Neural cell (in vitro differentiated cells): Measurements from ENCODE around the gene ZDHHC9. TPM values are rescaled to one million over a fixed set of nuclear protein-coding genes. Genes with fewer than 3 reads are reported as not detected.

ENCODE experiments used
- H2AFZ ChIP-seq: fragments of 200-600, 300-800 bp; sonication (generic), shearing (Covaris generic); 2 replicates; pipeline ENCODE4 v1.6.0; 2014; ENCODE audit warnings: low read depth, mild to moderate bottlenecking, antibody characterized with exemption, low read length, moderate library complexity
- H3F3A ChIP-seq: fragments of 200-600 bp; shearing (Covaris generic); 2 replicates; pipeline ENCODE4 v1.6.1; 2016; ENCODE audit warnings: mild to moderate bottlenecking, moderate library complexity, mixed read lengths, antibody characterized with exemption, low read length; ENCODE audit not compliant: insufficient read depth, poor library complexity, severe bottlenecking
- H3K27ac ChIP-seq: fragments of 200-600, 300-800 bp; sonication (generic), shearing (Covaris generic); 2 replicates; pipeline ENCODE4 v1.5.1; 2014; ENCODE audit warnings: mild to moderate bottlenecking, low read length, moderate library complexity
- H3K27me3 ChIP-seq: fragments of 300-800, 200-600 bp; sonication (generic), shearing (Covaris generic); 2 replicates; pipeline ENCODE4 v1.6.0; 2014; ENCODE audit warnings: mild to moderate bottlenecking, low read depth, low read length, moderate library complexity; ENCODE audit not compliant: insufficient read depth
- H3K36me3 ChIP-seq: fragments of 300-800, 200-600 bp; sonication (generic), shearing (Covaris generic); 2 replicates; pipeline ENCODE4 v1.5.1; 2014; ENCODE audit warnings: mild to moderate bottlenecking, antibody characterized with exemption, low read length, moderate library complexity; ENCODE audit not compliant: insufficient read depth
- H3K4me2 ChIP-seq: fragments of 300-800, 200-600 bp; sonication (generic), shearing (Covaris generic); 2 replicates; pipeline ENCODE4 v1.6.0; 2014; ENCODE audit warnings: mild to moderate bottlenecking, low read length
- H3K4me3 ChIP-seq: fragments of 300-800, 200-600 bp; sonication (generic), shearing (Covaris generic); 2 replicates; pipeline ENCODE4 v1.5.1; 2014; ENCODE audit warnings: mild to moderate bottlenecking, low read length, moderate library complexity
- H3K79me2 ChIP-seq: fragments of 200-600 bp; shearing (Covaris generic); replicated peaks from 2 replicates; pipeline ENCODE4 v1.6.0; 2014; ENCODE audit warnings: mild to moderate bottlenecking, low read length, moderate library complexity; ENCODE audit not compliant: insufficient read depth
- H3K9ac ChIP-seq: fragments of 300-800, 200-600 bp; sonication (generic), shearing (Covaris generic); 2 replicates; pipeline ENCODE4 v1.6.1; 2016; ENCODE audit warnings: mild to moderate bottlenecking, low read length, mixed read lengths
- H3K9me2 ChIP-seq: fragments of 200-600 bp; shearing (Covaris generic); 2 replicates; pipeline ENCODE4 v1.6.1; 2016; ENCODE audit warnings: mild to moderate bottlenecking, low read length, mixed read lengths; ENCODE audit not compliant: insufficient read depth
- H3K9me3 ChIP-seq: fragments of 200-600, 300-800 bp; sonication (generic), shearing (Covaris generic); 2 replicates; pipeline ENCODE4 v1.6.1; 2016; ENCODE audit warnings: mild to moderate bottlenecking, mixed run types, low read length, moderate library complexity, mixed read lengths
- H4K20me1 ChIP-seq: fragments of 200-600 bp; shearing (Covaris generic); 2 replicates; pipeline ENCODE4 v1.6.1; 2016; ENCODE audit warnings: mild to moderate bottlenecking, mixed run types; ENCODE audit not compliant: insufficient read depth
- EP300 ChIP-seq: fragments of 450-650 bp; conservative IDR thresholded peaks from 2 replicates; pipeline ENCODE4 v1.6.1; 2014; ENCODE audit warnings: antibody characterized with exemption, mild to moderate bottlenecking, moderate library complexity; ENCODE audit not compliant: poor library complexity, severe bottlenecking
- EZH2 ChIP-seq: fragments of 200-600, 300-800 bp; shearing (Covaris generic), sonication (generic); IDR thresholded peaks from 2 replicates; pipeline ENCODE4 v1.6.1; 2014; ENCODE audit warnings: antibody characterized with exemption, low read length, borderline replicate concordance, mild to moderate bottlenecking; ENCODE audit not compliant: insufficient read depth, poor library complexity, severe bottlenecking
- MXI1 ChIP-seq: fragments of 450-650 bp; conservative IDR thresholded peaks from 2 replicates; pipeline ENCODE4 v1.6.1; 2014; ENCODE audit warnings: antibody characterized with exemption, mild to moderate bottlenecking; ENCODE audit not compliant: poor library complexity, severe bottlenecking
- POLR2AphosphoS5 ChIP-seq: IDR thresholded peaks from 2 replicates; pipeline ENCODE4 v1.6.1; 2012
- RAD21 ChIP-seq: fragments of 450-650 bp; conservative IDR thresholded peaks from 2 replicates; pipeline ENCODE4 v1.6.1; 2014; ENCODE audit warnings: antibody characterized with exemption, mild to moderate bottlenecking, moderate library complexity
- SMC3 ChIP-seq: fragments of 450-650 bp; conservative IDR thresholded peaks from 2 replicates; pipeline ENCODE4 v1.6.1; 2014; ENCODE audit warnings: antibody characterized with exemption, mild to moderate bottlenecking, moderate library complexity; ENCODE audit not compliant: poor library complexity
- TAF1 ChIP-seq: IDR thresholded peaks from 2 replicates; pipeline ENCODE4 v1.6.1; 2012; ENCODE audit warnings: low read depth
- polyA plus RNA-seq: library from polyadenylated mRNA; depleted of rRNA; stranded (reverse); fragments of >200 nt; gene quantifications from 2 replicates; pipeline ENCODE4 v1.2.3, GENCODE V29; 2014
- TF ChIP-seq, protein P1 (sequence below): IDR thresholded peaks from 2 replicates; pipeline ENCODE4 v1.6.1; 2012; ENCODE audit warnings: borderline replicate concordance
- TF ChIP-seq, protein P2 (sequence below): fragments of 450-650 bp; IDR thresholded peaks from 2 replicates; pipeline ENCODE4 v1.5.1; 2014; ENCODE audit warnings: antibody characterized with exemption, mild to moderate bottlenecking, moderate library complexity; ENCODE audit not compliant: poor library complexity, severe bottlenecking

ZDHHC9 gene
- polyA plus RNA-seq, 1 donor from 2014 or later, result 24.9 TPM

DNA sequence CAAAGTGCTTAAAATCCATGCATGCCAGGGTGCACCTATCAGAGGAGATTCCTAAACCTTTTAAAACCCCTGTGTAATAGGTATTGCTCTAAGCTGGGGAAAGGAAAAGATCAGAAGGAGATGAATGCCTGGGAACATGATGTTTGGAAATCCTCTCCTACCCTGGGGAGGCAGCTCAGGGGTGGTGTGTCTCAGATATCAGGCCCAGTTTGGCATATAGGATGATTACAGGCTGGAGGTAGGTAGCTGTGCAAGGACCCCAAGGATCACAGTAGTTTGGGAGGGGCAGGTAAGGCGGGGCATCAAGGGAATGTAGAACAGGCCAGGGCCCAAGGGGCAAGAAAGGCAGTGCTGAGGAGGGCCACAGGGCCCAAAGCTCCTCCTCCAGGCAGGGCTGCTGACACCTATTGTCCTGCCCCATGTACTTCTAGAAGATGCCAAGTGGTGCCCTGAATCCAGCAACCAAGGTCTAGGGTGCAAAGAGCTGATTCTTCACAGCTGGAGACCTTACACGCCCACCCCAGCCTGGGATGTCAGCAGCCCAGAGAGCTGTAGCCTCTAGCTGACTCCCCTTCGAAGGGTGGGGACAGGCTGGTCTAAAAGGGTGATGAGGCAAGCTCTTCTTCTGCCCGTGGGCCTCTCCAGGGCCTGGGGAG lies 46.3 kb downstream of the ZDHHC9 start:
- TF ChIP-seq TAF1 (no peak), POLR2AphosphoS5 (no peak), RAD21 (no peak), MXI1 (no peak), SMC3 (no peak)
- TF ChIP-seq, protein P1, sequence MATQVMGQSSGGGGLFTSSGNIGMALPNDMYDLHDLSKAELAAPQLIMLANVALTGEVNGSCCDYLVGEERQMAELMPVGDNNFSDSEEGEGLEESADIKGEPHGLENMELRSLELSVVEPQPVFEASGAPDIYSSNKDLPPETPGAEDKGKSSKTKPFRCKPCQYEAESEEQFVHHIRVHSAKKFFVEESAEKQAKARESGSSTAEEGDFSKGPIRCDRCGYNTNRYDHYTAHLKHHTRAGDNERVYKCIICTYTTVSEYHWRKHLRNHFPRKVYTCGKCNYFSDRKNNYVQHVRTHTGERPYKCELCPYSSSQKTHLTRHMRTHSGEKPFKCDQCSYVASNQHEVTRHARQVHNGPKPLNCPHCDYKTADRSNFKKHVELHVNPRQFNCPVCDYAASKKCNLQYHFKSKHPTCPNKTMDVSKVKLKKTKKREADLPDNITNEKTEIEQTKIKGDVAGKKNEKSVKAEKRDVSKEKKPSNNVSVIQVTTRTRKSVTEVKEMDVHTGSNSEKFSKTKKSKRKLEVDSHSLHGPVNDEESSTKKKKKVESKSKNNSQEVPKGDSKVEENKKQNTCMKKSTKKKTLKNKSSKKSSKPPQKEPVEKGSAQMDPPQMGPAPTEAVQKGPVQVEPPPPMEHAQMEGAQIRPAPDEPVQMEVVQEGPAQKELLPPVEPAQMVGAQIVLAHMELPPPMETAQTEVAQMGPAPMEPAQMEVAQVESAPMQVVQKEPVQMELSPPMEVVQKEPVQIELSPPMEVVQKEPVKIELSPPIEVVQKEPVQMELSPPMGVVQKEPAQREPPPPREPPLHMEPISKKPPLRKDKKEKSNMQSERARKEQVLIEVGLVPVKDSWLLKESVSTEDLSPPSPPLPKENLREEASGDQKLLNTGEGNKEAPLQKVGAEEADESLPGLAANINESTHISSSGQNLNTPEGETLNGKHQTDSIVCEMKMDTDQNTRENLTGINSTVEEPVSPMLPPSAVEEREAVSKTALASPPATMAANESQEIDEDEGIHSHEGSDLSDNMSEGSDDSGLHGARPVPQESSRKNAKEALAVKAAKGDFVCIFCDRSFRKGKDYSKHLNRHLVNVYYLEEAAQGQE, result no peak
- TF ChIP-seq, protein P2, sequence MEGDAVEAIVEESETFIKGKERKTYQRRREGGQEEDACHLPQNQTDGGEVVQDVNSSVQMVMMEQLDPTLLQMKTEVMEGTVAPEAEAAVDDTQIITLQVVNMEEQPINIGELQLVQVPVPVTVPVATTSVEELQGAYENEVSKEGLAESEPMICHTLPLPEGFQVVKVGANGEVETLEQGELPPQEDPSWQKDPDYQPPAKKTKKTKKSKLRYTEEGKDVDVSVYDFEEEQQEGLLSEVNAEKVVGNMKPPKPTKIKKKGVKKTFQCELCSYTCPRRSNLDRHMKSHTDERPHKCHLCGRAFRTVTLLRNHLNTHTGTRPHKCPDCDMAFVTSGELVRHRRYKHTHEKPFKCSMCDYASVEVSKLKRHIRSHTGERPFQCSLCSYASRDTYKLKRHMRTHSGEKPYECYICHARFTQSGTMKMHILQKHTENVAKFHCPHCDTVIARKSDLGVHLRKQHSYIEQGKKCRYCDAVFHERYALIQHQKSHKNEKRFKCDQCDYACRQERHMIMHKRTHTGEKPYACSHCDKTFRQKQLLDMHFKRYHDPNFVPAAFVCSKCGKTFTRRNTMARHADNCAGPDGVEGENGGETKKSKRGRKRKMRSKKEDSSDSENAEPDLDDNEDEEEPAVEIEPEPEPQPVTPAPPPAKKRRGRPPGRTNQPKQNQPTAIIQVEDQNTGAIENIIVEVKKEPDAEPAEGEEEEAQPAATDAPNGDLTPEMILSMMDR, result no peak
- no peak overlapping the region for H3K27ac ChIP-seq
- no peaks in the 10 kb centered on the region for H3K9me3 ChIP-seq
- no peak overlapping the region for H3K4me2 ChIP-seq
- H3K27me3 ChIP-seq, result no peaks in the 10 kb centered on the region
- no peaks in the 10 kb centered on the region for H3K9me2 ChIP-seq
- H3K79me2 ChIP-seq, result no peaks in the 10 kb centered on the region
- no peak overlapping the region for H3K9ac ChIP-seq
- H3K36me3 ChIP-seq, result no peaks in the 10 kb centered on the region
- H2AFZ ChIP-seq, result no peak overlapping the region
- no peak overlapping the region for H3K4me3 ChIP-seq
- no peaks in the 10 kb centered on the region for H4K20me1 ChIP-seq
- H3F3A ChIP-seq, result no peaks in the 10 kb centered on the region

DNA sequence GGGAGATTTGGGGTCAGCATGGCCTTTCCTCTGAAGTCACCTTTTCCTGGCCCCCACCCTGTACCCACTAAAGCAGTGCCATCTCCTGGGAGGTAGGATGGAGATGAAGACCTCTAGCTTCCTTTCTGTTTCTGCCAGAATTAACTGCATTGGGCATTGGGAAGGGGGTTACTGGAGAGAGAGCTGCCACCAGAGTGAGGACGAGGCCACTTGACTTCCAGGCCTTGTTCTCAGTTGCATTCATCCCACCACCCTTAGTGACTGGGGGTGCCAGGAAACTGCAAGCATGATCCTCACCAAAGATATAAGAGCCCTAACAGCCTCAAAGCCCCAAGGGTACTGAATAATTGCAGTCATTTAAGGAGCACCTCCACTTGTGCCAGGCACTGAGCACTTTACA lies 48.1 kb downstream of the ZDHHC9 start:
- Histone ChIP-seq H3K9me2 (no peaks in the 10 kb centered on the region), H3K4me3 (no peak overlapping the region), H3K4me2 (no peak overlapping the region), H3K9me3 (no peaks in the 10 kb centered on the region), H3K27ac (no peak overlapping the region), H4K20me1 (no peaks in the 10 kb centered on the region), H3K79me2 (no peaks in the 10 kb centered on the region), H2AFZ (no peak overlapping the region), H3F3A (no peaks in the 10 kb centered on the region), H3K9ac (no peak overlapping the region), H3K36me3 (no peaks in the 10 kb centered on the region), H3K27me3 (no peaks in the 10 kb centered on the region)
- TF ChIP-seq EZH2 (no peak), EP300 (no peak), SMC3 (no peak), MXI1 (no peak), POLR2AphosphoS5 (no peak), TAF1 (no peak), RAD21 (no peak)
- TF ChIP-seq, protein P1, result no peak
